Liver (tissue), 9 donors: ENCODE data around the gene ADA. TPM values are rescaled to one million over a fixed set of nuclear protein-coding genes. Genes with fewer than 3 reads are reported as not detected.

ENCODE experiments used
- DNase-seq: peaks from one replicate; pipeline ENCODE4 v3.0.0-alpha.2; 2017; ENCODE audit warnings: low spot score
- H3K27ac ChIP-seq, 2 donors: one replicate each; pipeline ENCODE4 v1.7.0; 2013; ENCODE audit warnings: inconsistent platforms in 2 of 2, low read length in 2 of 2, control low read depth in 1 of 2, low read depth in 1 of 2, mild to moderate bottlenecking in 1 of 2
- H3K27me3 ChIP-seq, 4 donors: one replicate each; pipeline versions ENCODE4 v1.6.1 to v1.7.0; 2013; ENCODE audit warnings: low read length in 3 of 4, inconsistent platforms in 1 of 4, mild to moderate bottlenecking in 1 of 4, moderate library complexity in 1 of 4; ENCODE audit not compliant: control insufficient read depth in 4 of 4, insufficient read depth in 4 of 4
- H3K36me3 ChIP-seq, 4 donors: one replicate each; pipeline versions ENCODE4 v1.6.1 to v1.7.0; 2013; ENCODE audit warnings: low read length in 3 of 4, mild to moderate bottlenecking in 3 of 4, low read depth in 1 of 4, moderate library complexity in 1 of 4; ENCODE audit not compliant: control insufficient read depth in 4 of 4, insufficient read depth in 3 of 4
- H3K4me1 ChIP-seq, 4 donors: one replicate each; pipeline versions ENCODE4 v1.6.1 to v1.7.0; 2013; ENCODE audit warnings: low read length in 3 of 4, mild to moderate bottlenecking in 3 of 4, moderate library complexity in 1 of 4; ENCODE audit not compliant: control insufficient read depth in 4 of 4, insufficient read depth in 4 of 4
- H3K4me3 ChIP-seq, 3 donors: one replicate each; pipeline versions ENCODE4 v1.6.1 to v1.7.0; 2013; ENCODE audit warnings: low read length in 3 of 3, control low read depth in 1 of 3, low read depth in 1 of 3, mild to moderate bottlenecking in 1 of 3
- H3K9ac ChIP-seq, 2 donors: one replicate each; pipeline ENCODE4 v1.7.0; 2013; ENCODE audit warnings: low read length in 2 of 2, mild to moderate bottlenecking in 2 of 2, moderate library complexity in 2 of 2, control low read depth in 1 of 2, low read depth in 1 of 2
- H3K9me3 ChIP-seq, 4 donors: one replicate each; pipeline versions ENCODE4 v1.6.1 to v1.7.0; 2013; ENCODE audit warnings: low read length in 3 of 4; ENCODE audit not compliant: control insufficient read depth in 4 of 4
- ATF3 ChIP-seq: IDR thresholded peaks from 2 replicates; pipeline ENCODE4 v1.6.1; 2016; ENCODE audit warnings: antibody characterized with exemption
- EGR1 ChIP-seq, 2 donors: IDR thresholded peaks; 2 replicates each; pipeline ENCODE4 v1.6.1; 2016 to 2018; ENCODE audit warnings: antibody characterized with exemption in 2 of 2, low read depth in 2 of 2
- FOXA1 ChIP-seq: IDR thresholded peaks from 2 replicates; pipeline ENCODE4 v1.6.1; 2016; ENCODE audit warnings: antibody characterized with exemption
- FOXA2 ChIP-seq: IDR thresholded peaks from 2 replicates; pipeline ENCODE4 v1.6.1; 2016; ENCODE audit warnings: antibody characterized with exemption
- GABPA ChIP-seq, 2 donors: IDR thresholded peaks in 1 of 2; conservative IDR thresholded peaks in 1 of 2; 2 replicates each; pipeline ENCODE4 v1.6.1; 2016; ENCODE audit warnings: antibody characterized with exemption in 2 of 2, mild to moderate bottlenecking in 1 of 2, moderate library complexity in 1 of 2
- HNF4A ChIP-seq, 2 donors: conservative IDR thresholded peaks; 2 replicates each; pipeline ENCODE4 v1.6.1; 2016; ENCODE audit warnings: antibody characterized with exemption in 2 of 2, mild to moderate bottlenecking in 2 of 2
- HNF4G ChIP-seq: IDR thresholded peaks from 2 replicates; pipeline ENCODE4 v1.6.1; 2016; ENCODE audit warnings: antibody characterized with exemption
- JUND ChIP-seq, 2 donors: IDR thresholded peaks; 2 replicates each; pipeline ENCODE4 v1.6.1; 2016; ENCODE audit warnings: antibody characterized with exemption in 2 of 2
- NR2F2 ChIP-seq: IDR thresholded peaks from 2 replicates; pipeline ENCODE4 v1.6.1; 2016; ENCODE audit warnings: antibody characterized with exemption
- RAD21 ChIP-seq, 2 donors: IDR thresholded peaks; 2 replicates each; pipeline ENCODE4 v1.6.1; 2016; ENCODE audit warnings: antibody characterized with exemption in 2 of 2, mild to moderate bottlenecking in 2 of 2
- RXRA ChIP-seq, 2 donors: IDR thresholded peaks; 2 replicates each; pipeline ENCODE4 v1.6.1; 2017 to 2018; ENCODE audit warnings: antibody characterized with exemption in 2 of 2, mild to moderate bottlenecking in 1 of 2
- SP1 ChIP-seq: IDR thresholded peaks from 2 replicates; pipeline ENCODE4 v1.6.1; 2018; ENCODE audit warnings: antibody characterized with exemption, mild to moderate bottlenecking
- TAF1 ChIP-seq: conservative IDR thresholded peaks from 2 replicates; pipeline ENCODE4 v1.6.1; 2016; ENCODE audit warnings: antibody characterized with exemption, mild to moderate bottlenecking
- YY1 ChIP-seq: IDR thresholded peaks from 2 replicates; pipeline ENCODE4 v1.6.1; 2016; ENCODE audit warnings: antibody characterized with exemption, mild to moderate bottlenecking
- WGBS: extraction: QIAGEN DNeasy Blood & Tissue Kit; methylation state at CpG from one replicate; pipeline ENCODE4 v1.1.7; 2013; 5-methylcytosine and 5-hydroxymethylcytosine counted together
- polyA plus RNA-seq, 2 donors: library from polyadenylated mRNA; stranded (reverse) in 1 of 2; unstranded in 1 of 2; fragments of 200-250 nt in 1 of 2; fragments of >200 nt in 1 of 2; fragmentation: Nextera tagmentation in 1 of 2; extraction: Ambion mirVana in 1 of 2; gene quantifications; one replicate each; pipeline versions ENCODE4 v1.2.1 to v1.2.3, GENCODE V29; 2013 to 2015
- total RNA-seq, 2 donors: library from RNA; depleted of rRNA; stranded (reverse); fragments of >200 nt; gene quantifications; one replicate each; pipeline ENCODE4 v1.2.3, GENCODE V29; 2014
- TF ChIP-seq, protein P1 (sequence below): IDR thresholded peaks from 2 replicates; pipeline ENCODE4 v1.6.1; 2016; ENCODE audit warnings: antibody characterized with exemption
- TF ChIP-seq, protein P2 (sequence below): IDR thresholded peaks from 2 replicates; pipeline ENCODE4 v1.6.1; 2016; ENCODE audit warnings: antibody characterized with exemption
- TF ChIP-seq, protein P3 (sequence below): fragments of 150-350 bp; IDR thresholded peaks from 2 replicates; pipeline ENCODE4 v1.5.1; 2017; ENCODE audit warnings: improper control_type of control experiment, low read depth, low read length; ENCODE audit not compliant: missing input control
- donor health status: healthy.
- donor health status: healthy.
- donor health status: healthy.
- donor health status: healthy.
- donor health status: healthy.

ADA gene
- total and polyA plus RNA-seq, 4 donors, result 2.9 to 7.7 (median 3.0) TPM

DNA sequence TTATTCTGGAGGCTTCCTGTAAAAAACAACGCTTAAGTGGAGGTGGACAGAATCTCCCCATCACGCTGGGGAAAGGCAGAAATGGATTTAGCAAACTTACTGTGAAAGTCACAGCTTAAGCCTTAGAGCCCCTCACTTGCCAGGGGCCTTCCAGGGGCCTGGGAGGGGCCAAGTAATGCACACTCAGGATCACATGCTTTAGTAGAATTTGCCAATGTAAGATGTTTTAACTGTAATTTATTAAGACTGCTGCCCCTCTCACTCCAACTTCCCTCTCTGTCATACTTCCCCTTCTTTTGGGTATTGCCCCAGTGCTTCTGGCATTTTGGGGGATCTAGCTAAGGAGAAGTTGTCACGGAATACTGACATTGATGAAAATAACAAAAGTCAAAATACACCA lies 12.6 kb upstream of the ADA start:
- TF ChIP-seq, protein P1, sequence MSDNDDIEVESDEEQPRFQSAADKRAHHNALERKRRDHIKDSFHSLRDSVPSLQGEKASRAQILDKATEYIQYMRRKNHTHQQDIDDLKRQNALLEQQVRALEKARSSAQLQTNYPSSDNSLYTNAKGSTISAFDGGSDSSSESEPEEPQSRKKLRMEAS, result no peak
- Histone ChIP-seq H3K9ac (no peak overlapping the region), H3K27me3 (no peaks in the 10 kb centered on the region), H3K27ac (no peak overlapping the region), H3K4me1 (no peaks in the 10 kb centered on the region), H3K9me3 (no peaks in the 10 kb centered on the region), H3K36me3 (no peaks in the 10 kb centered on the region), H3K4me3 (no peak overlapping the region)
- WGBS, result 54% methylated on average over 3 of the region's 3 CpGs
- DNase-seq, result no peak

- H3K36me3 ChIP-seq, result no peaks in the 10 kb centered on the region
- DNase-seq, result no peak
- TF ChIP-seq FOXA2, result no peak
- TF ChIP-seq ATF3, result no peak
- no peak for TF ChIP-seq NR2F2
- TF ChIP-seq, protein P2, sequence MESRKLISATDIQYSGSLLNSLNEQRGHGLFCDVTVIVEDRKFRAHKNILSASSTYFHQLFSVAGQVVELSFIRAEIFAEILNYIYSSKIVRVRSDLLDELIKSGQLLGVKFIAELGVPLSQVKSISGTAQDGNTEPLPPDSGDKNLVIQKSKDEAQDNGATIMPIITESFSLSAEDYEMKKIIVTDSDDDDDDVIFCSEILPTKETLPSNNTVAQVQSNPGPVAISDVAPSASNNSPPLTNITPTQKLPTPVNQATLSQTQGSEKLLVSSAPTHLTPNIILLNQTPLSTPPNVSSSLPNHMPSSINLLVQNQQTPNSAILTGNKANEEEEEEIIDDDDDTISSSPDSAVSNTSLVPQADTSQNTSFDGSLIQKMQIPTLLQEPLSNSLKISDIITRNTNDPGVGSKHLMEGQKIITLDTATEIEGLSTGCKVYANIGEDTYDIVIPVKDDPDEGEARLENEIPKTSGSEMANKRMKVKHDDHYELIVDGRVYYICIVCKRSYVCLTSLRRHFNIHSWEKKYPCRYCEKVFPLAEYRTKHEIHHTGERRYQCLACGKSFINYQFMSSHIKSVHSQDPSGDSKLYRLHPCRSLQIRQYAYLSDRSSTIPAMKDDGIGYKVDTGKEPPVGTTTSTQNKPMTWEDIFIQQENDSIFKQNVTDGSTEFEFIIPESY, result no peak
- no peak for TF ChIP-seq YY1
- no peak for TF ChIP-seq SP1
- TF ChIP-seq RAD21 (IDR thresholded peaks at IDR 0.05), result no peak
- no peak for TF ChIP-seq HNF4A (conservative IDR thresholded peaks at IDR 0.05)
- no peak for TF ChIP-seq FOXA1
- no peak for TF ChIP-seq HNF4G
- TF ChIP-seq GABPA (IDR thresholded peaks at IDR 0.05 in 1 of 2, conservative IDR thresholded peaks at IDR 0.05 in 1 of 2), result no peak
- TF ChIP-seq EGR1 (IDR thresholded peaks at IDR 0.05; ENCODE audit: low read depth in 2 of 2), result no peak
- TF ChIP-seq RXRA (IDR thresholded peaks at IDR 0.05), result no peak
- no peak for TF ChIP-seq TAF1
- no peak for TF ChIP-seq JUND (IDR thresholded peaks at IDR 0.05)
- TF ChIP-seq, protein P1, result no peak
- TF ChIP-seq, protein P3, sequence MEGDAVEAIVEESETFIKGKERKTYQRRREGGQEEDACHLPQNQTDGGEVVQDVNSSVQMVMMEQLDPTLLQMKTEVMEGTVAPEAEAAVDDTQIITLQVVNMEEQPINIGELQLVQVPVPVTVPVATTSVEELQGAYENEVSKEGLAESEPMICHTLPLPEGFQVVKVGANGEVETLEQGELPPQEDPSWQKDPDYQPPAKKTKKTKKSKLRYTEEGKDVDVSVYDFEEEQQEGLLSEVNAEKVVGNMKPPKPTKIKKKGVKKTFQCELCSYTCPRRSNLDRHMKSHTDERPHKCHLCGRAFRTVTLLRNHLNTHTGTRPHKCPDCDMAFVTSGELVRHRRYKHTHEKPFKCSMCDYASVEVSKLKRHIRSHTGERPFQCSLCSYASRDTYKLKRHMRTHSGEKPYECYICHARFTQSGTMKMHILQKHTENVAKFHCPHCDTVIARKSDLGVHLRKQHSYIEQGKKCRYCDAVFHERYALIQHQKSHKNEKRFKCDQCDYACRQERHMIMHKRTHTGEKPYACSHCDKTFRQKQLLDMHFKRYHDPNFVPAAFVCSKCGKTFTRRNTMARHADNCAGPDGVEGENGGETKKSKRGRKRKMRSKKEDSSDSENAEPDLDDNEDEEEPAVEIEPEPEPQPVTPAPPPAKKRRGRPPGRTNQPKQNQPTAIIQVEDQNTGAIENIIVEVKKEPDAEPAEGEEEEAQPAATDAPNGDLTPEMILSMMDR, result no peak
- H3K9ac ChIP-seq, result no peak overlapping the region
- no peaks in the 10 kb centered on the region for H3K4me1 ChIP-seq
- WGBS, result 72% methylated on average over 3 of the region's 3 CpGs
- no peak overlapping the region for H3K27ac ChIP-seq
- no peaks in the 10 kb centered on the region for H3K27me3 ChIP-seq
- H3K9me3 ChIP-seq, result no peaks in the 10 kb centered on the region
- no peak overlapping the region for H3K4me3 ChIP-seq
Observed at GRCh38 chr20:44662261-44662660, 10.8 kb upstream of the ADA start.
